Activated T-cell treated with anti-CD3 and anti-CD28 coated beads for 4 hours (primary cell): ENCODE results near the gene GRID1.
"Not testable (repeated sequence)": the region's sequence is repeated elsewhere in the genome, so short reads cannot be mapped to it uniquely, and the experiment has no call there.

Experiments
- DNase-seq: peaks from one replicate; pipeline ENCODE4 v3.0.0-alpha.2; 2020

The GRID1 gene

GRCh38 chr10:85848756-85849155 lies 517.8 kb downstream of the GRID1 start:
- no peak for DNase-seq

DNA sequence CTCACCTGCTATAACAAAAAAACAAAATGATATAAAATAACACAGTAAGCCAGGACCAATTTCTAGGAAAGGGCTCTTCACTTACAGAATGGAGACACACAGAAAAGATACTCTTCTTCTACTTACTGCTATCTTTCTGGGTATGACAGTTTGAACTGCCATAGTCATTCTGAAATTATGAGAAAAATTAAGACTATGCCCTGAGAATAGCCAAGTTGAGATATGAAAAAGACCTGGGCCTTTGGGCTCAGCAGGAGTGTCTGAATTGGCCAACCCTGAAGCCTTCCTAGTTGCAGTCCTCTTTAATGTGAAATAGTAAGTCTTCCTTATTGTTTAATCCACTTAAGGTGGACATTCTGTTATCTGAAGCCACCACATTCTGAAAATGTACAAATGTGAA lies 519.5 kb downstream of the GRID1 start:
- DNase-seq, result no peak

DNA sequence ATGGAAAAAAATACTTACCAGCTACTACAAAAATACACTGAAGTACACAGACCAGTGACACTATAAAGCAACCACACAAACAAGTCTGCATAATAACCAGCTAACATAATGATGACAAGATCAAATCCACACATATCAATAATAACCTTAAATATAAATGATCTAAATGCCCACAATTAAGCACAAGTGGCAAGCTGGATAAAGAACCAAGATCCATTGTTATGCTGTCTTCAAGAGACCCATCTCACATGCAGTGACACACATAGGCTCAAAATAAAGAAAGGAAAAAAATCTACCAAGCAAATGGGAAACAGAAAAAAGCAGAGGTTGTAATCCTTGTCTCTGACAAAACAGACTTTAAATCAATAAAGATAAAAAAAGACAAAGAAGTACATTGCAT lies 527.9 kb downstream of the GRID1 start:
- not testable (repeated sequence) for DNase-seq

GRCh38 chr10:85832988-85833387 lies 533.6 kb downstream of the GRID1 start:
- no peak for DNase-seq

GRCh38 chr10:85831422-85831821 lies 535.2 kb downstream of the GRID1 start:
- DNase-seq, result no peak

GRCh38 chr10:85826377-85826776 lies 540.2 kb downstream of the GRID1 start:
- DNase-seq, result no peak

GRCh38 chr10:85811405-85811804 lies 555.2 kb downstream of the GRID1 start:
- no peak for DNase-seq

DNA sequence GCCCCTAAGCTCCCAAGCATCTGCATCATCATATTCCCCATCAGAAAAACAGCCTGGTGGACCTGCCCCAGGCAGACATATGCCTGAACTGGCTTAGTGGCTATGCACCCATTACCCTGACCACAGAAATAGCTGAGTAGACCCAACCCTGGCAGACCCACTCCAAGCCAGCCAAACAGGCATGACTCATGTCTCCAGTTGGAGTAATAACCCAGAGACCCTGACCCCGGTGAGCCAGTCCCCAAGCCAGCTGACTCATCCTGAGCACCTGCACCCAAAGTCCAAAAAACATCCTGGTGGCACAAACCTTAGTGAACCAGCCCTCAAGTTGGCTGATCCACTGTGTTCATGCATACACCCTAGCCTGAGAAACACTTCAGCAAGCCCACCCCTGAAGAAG lies 555.9 kb downstream of the GRID1 start:
- no peak for DNase-seq

GRCh38 chr10:85795460-85795859 lies 571.1 kb downstream of the GRID1 start:
- no peak for DNase-seq

- DNase-seq, result no peak
Observed at GRCh38 chr10:85794553-85794952, 572.0 kb downstream of the GRID1 start.

DNA sequence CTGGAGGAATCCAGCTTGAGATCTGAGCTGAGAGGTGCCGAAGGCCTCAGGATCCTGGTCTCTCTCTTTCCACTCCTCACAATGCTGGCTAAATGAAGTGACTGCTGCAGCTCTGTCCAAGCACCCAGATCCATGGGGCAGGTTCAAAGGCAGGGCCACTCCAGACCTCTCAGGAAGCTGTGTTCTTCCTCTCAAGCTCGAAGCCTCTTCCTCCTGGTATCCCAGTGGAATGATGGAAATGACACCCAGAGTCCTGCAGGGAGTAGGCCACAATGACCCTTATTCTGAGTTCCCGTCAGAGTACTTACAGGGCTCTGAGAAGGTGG lies 574.1 kb downstream of the GRID1 start:
- no peak for DNase-seq

- DNase-seq, result no peak
Observed at GRCh38 chr10:85791818-85792532, 574.6 kb downstream of the GRID1 start.

DNA sequence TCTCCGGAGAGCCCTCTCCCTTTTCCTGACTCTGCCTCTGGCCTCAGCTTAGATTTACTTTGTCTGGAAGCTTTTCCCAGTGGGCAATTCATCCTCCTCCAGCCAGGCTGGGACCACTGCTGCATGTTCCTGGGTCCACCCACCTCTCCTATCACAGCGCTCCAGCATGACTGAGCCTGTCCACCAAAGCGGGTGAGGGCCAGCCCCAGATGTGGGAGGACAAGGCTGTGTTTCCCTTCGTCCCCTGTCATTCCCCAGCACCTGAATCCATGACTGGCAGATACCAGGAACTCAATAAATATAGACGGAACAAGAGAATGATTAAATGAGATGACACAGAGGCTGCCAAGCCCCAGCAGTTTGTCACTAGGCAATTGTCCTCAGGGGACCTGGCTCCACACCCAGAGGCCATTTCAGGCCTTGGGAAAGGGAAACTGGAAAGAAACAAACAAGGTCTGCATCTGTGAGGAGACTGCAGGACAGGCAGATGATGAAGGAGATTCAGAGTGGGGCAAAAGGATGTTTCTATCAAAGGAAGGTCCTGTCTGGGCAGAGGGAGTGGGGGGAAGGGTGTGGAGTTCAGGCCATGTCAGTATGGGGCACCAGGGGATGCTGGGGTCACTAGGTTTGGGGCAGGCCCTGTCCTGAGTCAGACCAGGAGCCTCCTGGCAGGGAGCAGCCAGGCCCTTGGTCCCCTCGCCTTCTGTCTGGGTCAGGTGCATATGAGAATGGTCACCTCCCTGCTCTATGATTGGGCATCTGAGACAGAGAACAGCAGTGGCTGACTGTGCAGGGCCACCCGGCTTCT lies 576.4 kb downstream of the GRID1 start:
- no peak for DNase-seq

DNA sequence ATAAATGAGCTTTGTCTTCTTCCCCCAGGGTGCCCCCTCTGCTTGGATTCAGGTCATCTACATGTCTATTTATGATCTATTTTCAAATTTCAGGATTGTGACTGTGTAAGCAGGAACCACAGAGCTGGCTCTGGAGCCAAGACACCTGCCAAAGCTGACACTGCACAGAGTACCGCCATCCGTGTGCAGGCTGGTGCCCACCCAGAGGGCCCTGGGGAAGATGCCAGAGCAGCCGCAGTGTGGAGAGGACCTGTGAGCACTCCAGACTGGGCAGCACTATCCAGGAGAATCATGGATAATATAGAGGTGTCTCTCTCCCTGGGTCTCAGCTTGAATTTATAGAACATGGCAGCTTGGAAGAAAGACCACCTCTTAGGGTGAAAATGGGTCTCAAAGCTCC lies 577.5 kb downstream of the GRID1 start:
- DNase-seq, result no peak

DNA sequence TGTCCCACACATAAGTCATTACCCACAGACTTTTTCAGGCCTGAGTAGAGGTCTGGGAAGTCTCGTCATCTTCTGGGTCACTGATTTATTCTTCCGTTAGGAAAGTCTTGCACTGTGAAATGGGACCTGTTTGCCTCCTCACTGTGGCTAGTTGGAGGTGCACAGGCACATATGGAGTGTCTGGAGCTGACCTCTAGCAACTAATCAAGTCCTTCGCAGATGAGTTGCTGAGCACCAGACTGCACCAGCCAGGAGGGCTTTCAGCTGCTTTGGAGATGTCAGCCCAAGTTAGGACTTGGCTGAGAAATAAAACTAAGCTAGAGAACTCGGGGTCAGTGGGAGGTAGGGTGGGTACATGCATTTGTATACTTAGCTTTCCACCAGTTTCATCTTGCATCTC lies 578.0 kb downstream of the GRID1 start:
- DNase-seq, result no peak

- no peak for DNase-seq
Observed at GRCh38 chr10:85787881-85788280, 578.7 kb downstream of the GRID1 start.

DNA sequence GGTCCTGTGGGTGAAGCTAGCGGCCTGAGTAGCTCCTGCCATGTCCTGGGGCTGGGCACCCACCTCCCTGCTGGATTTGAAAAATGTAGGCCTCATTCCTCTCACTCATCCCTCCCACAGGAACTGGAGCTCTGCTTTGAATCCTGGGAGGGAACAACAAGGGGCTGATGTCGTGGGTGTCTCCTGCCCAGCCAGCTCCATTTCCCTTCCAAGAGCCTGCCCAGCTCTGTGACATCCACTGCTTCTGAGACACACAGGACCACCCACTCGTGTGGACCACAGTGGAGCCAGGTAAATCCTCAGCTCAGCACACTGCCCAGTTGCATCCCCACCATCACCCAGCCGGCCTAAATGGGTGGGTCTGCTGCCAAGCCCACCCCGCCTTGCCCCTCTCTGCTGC lies 579.2 kb downstream of the GRID1 start:
- DNase-seq, result no peak

GRCh38 chr10:85786401-85786899 lies 580.1 kb downstream of the GRID1 start:
- no peak for DNase-seq

DNA sequence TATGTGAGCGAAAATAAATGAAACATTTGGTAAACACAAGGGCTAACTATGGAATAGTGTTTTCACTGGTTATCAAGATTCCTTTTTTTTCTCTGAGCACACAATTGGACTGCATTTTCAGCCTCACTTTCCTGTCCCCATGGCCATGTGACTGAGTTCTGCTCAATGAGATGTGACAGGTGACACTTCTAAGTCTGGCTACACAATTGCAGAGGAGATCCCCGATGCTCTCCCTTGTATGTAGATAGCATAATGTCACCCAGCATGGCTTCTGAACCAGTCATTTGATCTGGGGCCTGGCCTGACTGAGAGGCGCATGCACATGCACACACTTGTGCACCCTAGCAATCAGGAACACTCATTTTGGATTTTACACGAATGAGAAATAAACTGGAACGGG lies 581.8 kb downstream of the GRID1 start:
- no peak for DNase-seq

DNA sequence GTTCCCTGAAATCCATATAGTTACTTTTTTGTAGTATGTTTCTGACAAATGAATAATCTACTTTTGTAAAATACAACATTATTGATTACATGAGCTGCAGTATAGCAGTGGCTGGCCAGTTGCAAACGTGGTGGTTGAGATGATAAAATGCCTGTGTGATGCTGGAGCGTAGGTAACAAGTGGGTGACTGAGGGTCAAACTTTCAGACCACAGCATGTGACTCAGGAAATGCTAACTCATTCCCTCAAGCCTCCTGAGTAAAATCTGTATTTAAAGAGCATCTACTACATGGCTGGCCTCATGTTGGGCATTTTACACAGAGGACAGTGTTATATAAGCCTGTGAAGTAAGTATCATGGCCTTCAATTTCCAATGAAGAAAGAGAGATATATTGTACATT lies 585.2 kb downstream of the GRID1 start:
- no peak for DNase-seq

- no peak for DNase-seq
Observed at GRCh38 chr10:85778074-85778473, 588.5 kb downstream of the GRID1 start.

DNA sequence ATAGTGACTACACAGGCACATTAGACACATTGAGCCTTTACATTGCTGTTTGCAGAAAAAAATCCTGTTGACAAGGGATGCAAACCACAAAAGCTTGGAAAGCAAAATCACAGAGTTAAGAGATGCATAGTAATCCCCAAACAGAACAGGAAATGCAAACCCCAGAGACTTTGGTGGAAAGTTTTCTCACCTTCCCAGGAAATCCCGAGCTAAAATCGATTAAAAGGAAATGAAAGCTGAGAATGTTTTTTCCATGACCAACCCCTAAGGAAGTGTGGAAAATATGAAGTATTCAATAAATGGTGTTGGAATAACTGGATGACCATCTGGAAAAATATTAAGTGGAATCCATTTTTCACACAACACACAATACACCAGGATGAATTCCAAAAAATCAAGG lies 598.7 kb downstream of the GRID1 start:
- DNase-seq, result no peak

GRCh38 chr10:85764108-85764507 lies 602.5 kb downstream of the GRID1 start:
- no peak for DNase-seq

DNA sequence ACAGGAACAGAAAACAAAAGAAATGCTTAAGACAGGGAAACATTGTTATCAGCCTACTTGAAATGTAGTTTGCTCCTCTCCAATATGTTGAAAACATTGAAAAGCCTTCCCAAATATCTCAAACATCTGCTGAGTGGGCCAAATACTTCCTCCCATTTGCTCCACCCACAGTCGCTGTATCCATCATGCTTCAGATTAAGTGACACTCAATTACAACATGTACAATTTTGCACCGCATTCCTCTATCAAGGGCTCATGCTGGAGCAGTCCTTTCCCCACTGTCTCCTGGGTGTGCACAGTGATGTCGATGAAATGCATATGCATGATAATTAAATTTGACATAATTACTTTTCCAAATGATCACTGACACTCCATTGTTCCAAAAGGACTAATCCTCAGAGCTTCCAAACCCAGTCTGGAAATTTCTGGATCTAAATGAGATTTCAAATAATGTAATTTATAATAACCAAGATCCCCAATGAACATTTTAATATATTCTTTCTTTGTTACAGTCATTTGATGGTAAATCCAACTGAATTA lies 604.6 kb downstream of the GRID1 start:
- DNase-seq, result no peak
